ENCODE results near the gene SLC49A4.

Gene SLC49A4

DNA sequence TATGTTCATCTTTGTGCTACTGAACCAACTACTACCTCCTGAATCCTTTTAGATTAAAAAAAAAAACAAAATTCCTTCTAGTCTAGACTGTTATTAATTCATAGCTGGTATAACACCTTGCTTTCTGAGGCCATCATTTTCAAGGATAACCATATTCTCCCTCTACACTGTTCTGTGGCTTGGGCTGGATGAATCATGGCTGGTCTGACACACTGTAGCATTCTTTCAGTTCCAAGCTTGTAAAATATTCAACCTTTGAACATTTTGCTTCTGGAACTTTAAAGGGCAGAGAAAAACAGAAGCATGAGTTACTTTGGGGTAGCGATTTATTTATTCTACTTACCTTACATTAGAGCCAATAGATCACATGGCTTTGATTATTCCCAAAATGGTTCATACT, 8.8 kb upstream of the SLC49A4 start:
- Histone ChIP-seq H3K4me1 (ENCODE audit: control insufficient read depth, insufficient read depth, low read length) (no peaks in the 10 kb centered on the region), H3K36me3 (ENCODE audit: control insufficient read depth in 2 of 2, insufficient read depth in 2 of 2, low read length in 2 of 2) (no peaks in the 10 kb centered on the region), H3K9ac (ENCODE audit: low read length in 2 of 2) (no peak overlapping the region), H3K27ac (ENCODE audit: low read length) (no peak overlapping the region), H3K27me3 (ENCODE audit: control insufficient read depth in 1 of 2, insufficient read depth in 2 of 2, low read length in 2 of 2) (no peaks in the 10 kb centered on the region), H3K4me3 (ENCODE audit: low read length in 2 of 2) (no peak overlapping the region), H3K9me3 (ENCODE audit: control insufficient read depth in 2 of 2, low read length in 2 of 2) (no peaks in the 10 kb centered on the region)

DNA sequence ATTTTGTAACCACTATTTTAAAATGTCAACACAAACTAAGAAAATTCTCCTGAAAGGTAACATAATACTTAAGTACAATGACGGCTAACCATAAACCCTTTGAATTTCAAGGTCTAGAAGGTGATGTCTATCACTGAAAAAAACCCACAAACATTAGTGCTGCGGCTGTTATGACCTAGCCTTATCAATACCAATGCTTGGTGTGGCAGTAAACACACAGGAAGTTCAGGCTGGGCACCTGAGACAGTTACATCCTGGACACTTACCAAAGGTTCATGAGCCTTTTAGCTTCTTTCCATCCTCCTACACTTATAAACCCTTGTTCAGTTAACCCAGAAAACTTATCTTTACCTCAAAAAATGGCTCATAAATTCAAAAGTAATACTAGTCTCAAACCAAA, 7.0 kb upstream of the SLC49A4 start:
- no peak overlapping the region for H3K27ac ChIP-seq (ENCODE audit: low read length)
- peaks cover under 1% of the 10 kb centered on the region for H3K4me1 ChIP-seq (ENCODE audit: control insufficient read depth, insufficient read depth, low read length)
- H3K4me3 ChIP-seq (ENCODE audit: low read length in 2 of 2), result no peak overlapping the region
- H3K36me3 ChIP-seq (ENCODE audit: control insufficient read depth in 2 of 2, insufficient read depth in 2 of 2, low read length in 2 of 2), result no peaks in the 10 kb centered on the region
- H3K27me3 ChIP-seq (ENCODE audit: control insufficient read depth in 1 of 2, insufficient read depth in 2 of 2, low read length in 2 of 2), result no peaks in the 10 kb centered on the region
- no peaks in the 10 kb centered on the region for H3K9me3 ChIP-seq (ENCODE audit: control insufficient read depth in 2 of 2, low read length in 2 of 2)
- no peak overlapping the region for H3K9ac ChIP-seq (ENCODE audit: low read length in 2 of 2)

DNA sequence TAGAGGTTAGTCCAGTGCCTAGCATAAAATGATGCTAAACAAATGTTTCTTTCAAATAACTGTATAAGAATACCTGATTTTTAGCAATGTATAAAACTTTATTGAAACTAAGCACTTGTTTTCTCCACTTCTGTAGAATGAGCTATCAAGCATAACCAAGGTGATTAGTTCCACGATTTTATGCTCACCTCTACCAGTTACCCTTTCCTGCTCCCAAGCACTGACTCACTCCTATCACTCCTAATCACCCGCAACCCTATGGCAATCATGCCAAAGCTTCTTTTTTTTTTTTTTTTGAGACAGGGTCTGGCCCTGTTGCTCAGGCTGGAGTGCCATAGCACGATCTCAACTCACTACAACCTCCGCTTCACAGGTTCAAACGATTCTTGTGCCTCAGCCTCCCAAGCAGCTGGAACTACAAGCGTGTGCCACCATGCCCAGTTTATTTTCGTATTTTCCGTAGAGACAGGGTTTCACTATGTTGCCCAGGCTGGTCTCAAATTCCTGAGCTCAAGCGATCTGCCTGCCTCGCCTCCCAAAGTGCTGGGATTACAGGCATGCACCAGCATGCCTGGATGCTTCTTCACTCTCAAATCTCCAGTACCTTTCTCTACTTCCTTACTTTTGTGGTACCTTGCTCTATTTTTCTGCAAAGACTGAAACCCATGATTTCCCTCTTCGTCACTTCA, 5.1 kb upstream of the SLC49A4 start:
- H3K9me3 ChIP-seq (ENCODE audit: control insufficient read depth in 2 of 2, low read length in 2 of 2), result no peaks in the 10 kb centered on the region
- no peak overlapping the region for H3K27ac ChIP-seq (ENCODE audit: low read length)
- H3K9ac ChIP-seq (ENCODE audit: low read length in 2 of 2), result no peak overlapping the region
- H3K27me3 ChIP-seq (ENCODE audit: control insufficient read depth in 1 of 2, insufficient read depth in 2 of 2, low read length in 2 of 2), result no peaks in the 10 kb centered on the region
- H3K36me3 ChIP-seq (ENCODE audit: control insufficient read depth in 2 of 2, insufficient read depth in 2 of 2, low read length in 2 of 2), result no peaks in the 10 kb centered on the region
- H3K4me1 ChIP-seq (ENCODE audit: control insufficient read depth, insufficient read depth, low read length), result peaks cover 5% of the 10 kb centered on the region
- no peak overlapping the region for H3K4me3 ChIP-seq (ENCODE audit: low read length in 2 of 2)

DNA sequence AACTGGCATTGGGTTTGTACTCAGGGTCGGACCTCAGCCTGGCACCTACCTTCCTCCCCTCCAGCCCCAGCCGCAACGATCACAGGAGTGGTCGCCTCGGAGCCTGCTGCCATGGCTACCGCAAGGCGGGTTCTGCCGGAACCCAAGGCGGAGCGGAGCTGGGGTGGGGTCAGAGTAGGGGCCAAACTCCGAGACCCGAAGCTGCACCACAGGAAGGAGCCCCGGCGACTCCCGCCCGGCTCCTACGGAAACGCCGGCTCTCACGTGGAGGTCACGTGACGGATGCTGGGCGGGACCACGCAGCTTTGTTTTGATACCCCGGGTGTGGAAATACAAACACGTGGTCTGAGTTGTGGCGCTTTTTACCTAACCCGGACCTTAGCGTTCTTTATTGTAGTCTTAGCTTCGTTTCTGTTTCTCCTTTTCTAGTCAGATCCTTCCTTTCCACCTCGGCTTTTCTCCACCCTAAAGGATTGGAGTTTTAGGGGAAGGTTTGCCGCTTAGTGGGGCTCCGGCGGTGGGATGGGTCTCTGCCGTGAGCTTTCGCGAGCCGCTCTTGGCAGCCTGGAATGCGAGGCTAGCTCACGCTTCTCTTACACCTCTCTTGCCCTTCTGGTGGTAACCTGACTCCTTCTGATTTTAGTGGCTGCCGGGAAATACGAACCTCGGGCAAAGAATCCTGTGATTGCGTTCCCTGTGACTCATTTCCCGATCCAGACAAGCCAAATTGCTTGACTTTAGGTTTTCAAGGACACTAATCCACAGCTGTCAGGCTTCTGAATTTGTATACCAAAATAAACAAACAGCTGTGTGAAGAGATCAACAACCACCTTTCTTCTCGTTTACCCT, 1.1 kb upstream of the SLC49A4 start, which contains the start of gene HSPBAP1:
Gene HSPBAP1 (minus strand): TSS at position 264 of the 849 bp plus-strand sequence. CDS start 151 bp downstream, at position 113.
- H3K27me3 ChIP-seq (ENCODE audit: control insufficient read depth in 1 of 2, insufficient read depth in 2 of 2, low read length in 2 of 2), result no peaks in the 10 kb centered on the region
- H3K27ac ChIP-seq (ENCODE audit: low read length), result peak within 1 kb of the TSS; percentile 86
- peak within 1 kb of the TSS; percentile 87 to 94 for H3K9ac ChIP-seq (ENCODE audit: low read length in 2 of 2)
- no peaks in the 10 kb centered on the region for H3K36me3 ChIP-seq (ENCODE audit: control insufficient read depth in 2 of 2, insufficient read depth in 2 of 2, low read length in 2 of 2)
- H3K4me3 ChIP-seq (ENCODE audit: low read length in 2 of 2), result peak within 1 kb of the TSS; percentile 92 to 94
- H3K4me1 ChIP-seq (ENCODE audit: control insufficient read depth, insufficient read depth, low read length), result peaks cover 13% of the 10 kb centered on the region
- H3K9me3 ChIP-seq (ENCODE audit: control insufficient read depth in 2 of 2, low read length in 2 of 2), result no peaks in the 10 kb centered on the region

DNA sequence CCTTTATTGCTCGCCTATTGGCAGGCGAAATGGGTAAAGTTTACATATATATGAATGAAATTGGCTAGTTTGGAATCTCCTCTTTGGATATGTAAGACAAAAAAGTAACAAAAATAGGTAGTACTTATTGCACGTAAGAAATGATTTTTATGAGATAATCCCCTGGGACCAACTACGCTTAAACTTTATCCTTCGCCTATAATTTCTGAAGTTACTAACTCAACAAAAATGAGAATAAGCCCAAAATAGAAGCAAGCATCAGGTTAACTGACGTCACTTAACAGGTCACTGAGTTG, 438 bp upstream of the SLC49A4 start:
- Histone ChIP-seq H3K36me3 (ENCODE audit: control insufficient read depth in 2 of 2, insufficient read depth in 2 of 2, low read length in 2 of 2) (no peaks in the 10 kb centered on the region), H3K27ac (ENCODE audit: low read length) (peak overlapping the region; percentile 86), H3K9ac (ENCODE audit: low read length in 2 of 2) (peak overlapping the region; percentile 87 to 94), H3K9me3 (ENCODE audit: control insufficient read depth in 2 of 2, low read length in 2 of 2) (no peaks in the 10 kb centered on the region), H3K27me3 (ENCODE audit: control insufficient read depth in 1 of 2, insufficient read depth in 2 of 2, low read length in 2 of 2) (no peaks in the 10 kb centered on the region), H3K4me1 (ENCODE audit: control insufficient read depth, insufficient read depth, low read length) (peaks cover 13% of the 10 kb centered on the region), H3K4me3 (ENCODE audit: low read length in 2 of 2) (peak overlapping the region; percentile 92 to 94)

DNA sequence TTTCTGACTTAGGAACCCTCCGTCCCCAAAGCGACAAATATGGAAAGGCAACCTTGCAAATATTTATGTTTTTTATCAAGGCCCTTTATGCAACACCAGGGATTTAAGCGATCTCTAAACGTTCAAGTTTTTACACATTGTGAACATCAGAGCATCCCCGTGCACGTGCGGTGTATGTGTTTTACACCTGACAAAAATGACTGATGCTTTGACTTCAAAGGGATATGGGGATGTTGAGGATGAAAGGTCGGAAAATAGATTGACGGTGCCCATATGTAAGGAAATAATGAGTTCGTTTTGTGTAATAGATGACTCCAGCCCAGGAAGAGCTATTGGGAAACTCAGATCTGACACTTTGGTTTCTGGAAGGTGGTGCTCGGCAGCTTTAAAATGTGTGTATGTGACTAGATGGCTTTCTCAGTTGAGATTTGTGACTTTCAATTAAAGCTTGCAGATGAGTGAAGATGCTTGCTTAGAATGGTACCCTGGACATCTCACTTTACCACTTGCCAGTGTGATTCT, 866 bp downstream of the SLC49A4 start:
- no peaks in the 10 kb centered on the region for H3K27me3 ChIP-seq (ENCODE audit: control insufficient read depth in 1 of 2, insufficient read depth in 2 of 2, low read length in 2 of 2)
- H3K4me1 ChIP-seq (ENCODE audit: control insufficient read depth, insufficient read depth, low read length), result peaks cover 13% of the 10 kb centered on the region
- no peaks in the 10 kb centered on the region for H3K9me3 ChIP-seq (ENCODE audit: control insufficient read depth in 2 of 2, low read length in 2 of 2)
- H3K9ac ChIP-seq (ENCODE audit: low read length in 2 of 2), result peak overlapping the region; percentile 87 to 94
- H3K27ac ChIP-seq (ENCODE audit: low read length), result peak overlapping the region; percentile 86
- peak overlapping the region; percentile 92 to 94 for H3K4me3 ChIP-seq (ENCODE audit: low read length in 2 of 2)
- H3K36me3 ChIP-seq (ENCODE audit: control insufficient read depth in 2 of 2, insufficient read depth in 2 of 2, low read length in 2 of 2), result no peaks in the 10 kb centered on the region

DNA sequence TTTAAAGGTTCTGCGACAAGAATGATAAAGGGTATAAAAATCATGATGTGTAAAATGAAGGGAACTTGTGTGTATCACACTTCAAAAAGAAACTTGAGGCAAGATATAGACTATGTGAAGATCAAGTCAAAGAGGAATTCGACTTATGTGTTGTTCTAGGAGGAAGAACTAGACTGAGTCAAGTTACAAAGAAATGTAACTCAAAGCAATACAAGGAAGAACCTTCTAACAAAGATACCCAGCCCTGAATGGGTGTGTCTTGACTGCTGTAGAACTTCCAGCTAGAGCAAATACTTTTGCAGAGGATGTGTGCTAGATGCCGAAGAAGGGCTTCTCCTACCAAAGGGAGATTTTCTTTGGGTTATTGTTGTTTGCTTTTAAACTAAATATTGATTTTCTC, 2.4 kb downstream of the SLC49A4 start:
- Histone ChIP-seq H3K27me3 (ENCODE audit: control insufficient read depth in 1 of 2, insufficient read depth in 2 of 2, low read length in 2 of 2) (no peaks in the 10 kb centered on the region), H3K36me3 (ENCODE audit: control insufficient read depth in 2 of 2, insufficient read depth in 2 of 2, low read length in 2 of 2) (no peaks in the 10 kb centered on the region), H3K9me3 (ENCODE audit: control insufficient read depth in 2 of 2, low read length in 2 of 2) (no peaks in the 10 kb centered on the region), H3K27ac (ENCODE audit: low read length) (no peak overlapping the region), H3K4me1 (ENCODE audit: control insufficient read depth, insufficient read depth, low read length) (peaks cover 13% of the 10 kb centered on the region), H3K4me3 (ENCODE audit: low read length in 2 of 2) (no peak overlapping the region), H3K9ac (ENCODE audit: low read length in 2 of 2) (no peak overlapping the region)

DNA sequence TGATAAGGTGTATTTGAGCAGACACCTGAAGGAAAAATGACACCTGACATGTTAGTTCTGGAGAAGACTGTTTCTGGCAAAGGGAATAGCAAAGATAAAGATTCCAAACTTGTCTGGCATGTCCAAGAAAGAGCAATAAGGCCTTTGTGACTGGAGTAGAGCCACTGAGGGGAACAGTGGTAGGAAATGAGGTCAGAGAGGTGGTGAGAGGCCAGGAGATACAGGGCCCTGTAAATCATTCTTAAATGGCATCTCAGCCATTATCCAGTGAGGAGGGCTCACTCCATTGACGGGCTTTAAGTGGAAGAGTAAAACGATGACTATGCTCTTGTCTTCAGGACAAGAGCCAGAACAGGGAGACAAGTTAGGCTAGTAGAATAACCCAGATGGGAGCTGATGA, 4.5 kb downstream of the SLC49A4 start:
- Histone ChIP-seq H3K4me1 (ENCODE audit: control insufficient read depth, insufficient read depth, low read length) (peaks cover 8% of the 10 kb centered on the region), H3K27me3 (ENCODE audit: control insufficient read depth in 1 of 2, insufficient read depth in 2 of 2, low read length in 2 of 2) (no peaks in the 10 kb centered on the region), H3K27ac (ENCODE audit: low read length) (no peak overlapping the region), H3K9me3 (ENCODE audit: control insufficient read depth in 2 of 2, low read length in 2 of 2) (no peaks in the 10 kb centered on the region), H3K36me3 (ENCODE audit: control insufficient read depth in 2 of 2, insufficient read depth in 2 of 2, low read length in 2 of 2) (peaks cover 0 to 2% of the 10 kb centered on the region in 2 donors), H3K9ac (ENCODE audit: low read length in 2 of 2) (no peak overlapping the region), H3K4me3 (ENCODE audit: low read length in 2 of 2) (no peak overlapping the region)

DNA sequence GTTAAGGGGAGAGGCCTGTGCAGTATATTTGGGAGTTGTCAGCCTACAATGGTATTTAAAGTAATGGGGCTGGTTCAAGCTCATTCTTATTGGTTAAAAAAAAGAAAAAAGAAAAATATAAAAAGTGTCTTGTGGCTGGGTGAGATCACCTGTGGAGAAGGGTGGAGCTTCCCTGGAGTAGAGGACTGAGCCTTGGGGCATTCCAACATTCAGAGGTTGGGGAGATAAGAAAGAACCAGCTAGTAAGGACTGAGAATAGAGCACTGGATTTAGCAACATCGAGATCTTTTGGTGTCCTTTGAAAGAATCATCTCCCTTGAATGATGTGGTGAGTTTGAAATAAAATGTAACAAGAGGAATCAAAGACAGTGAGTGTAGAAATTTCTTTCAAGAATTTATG, 5.2 kb downstream of the SLC49A4 start:
- Histone ChIP-seq H3K27me3 (ENCODE audit: control insufficient read depth in 1 of 2, insufficient read depth in 2 of 2, low read length in 2 of 2) (no peaks in the 10 kb centered on the region), H3K9me3 (ENCODE audit: control insufficient read depth in 2 of 2, low read length in 2 of 2) (no peaks in the 10 kb centered on the region), H3K4me3 (ENCODE audit: low read length in 2 of 2) (no peak overlapping the region), H3K4me1 (ENCODE audit: control insufficient read depth, insufficient read depth, low read length) (peaks cover 6% of the 10 kb centered on the region), H3K9ac (ENCODE audit: low read length in 2 of 2) (no peak overlapping the region), H3K27ac (ENCODE audit: low read length) (no peak overlapping the region), H3K36me3 (ENCODE audit: control insufficient read depth in 2 of 2, insufficient read depth in 2 of 2, low read length in 2 of 2) (peaks cover 0 to 2% of the 10 kb centered on the region in 2 donors)

DNA sequence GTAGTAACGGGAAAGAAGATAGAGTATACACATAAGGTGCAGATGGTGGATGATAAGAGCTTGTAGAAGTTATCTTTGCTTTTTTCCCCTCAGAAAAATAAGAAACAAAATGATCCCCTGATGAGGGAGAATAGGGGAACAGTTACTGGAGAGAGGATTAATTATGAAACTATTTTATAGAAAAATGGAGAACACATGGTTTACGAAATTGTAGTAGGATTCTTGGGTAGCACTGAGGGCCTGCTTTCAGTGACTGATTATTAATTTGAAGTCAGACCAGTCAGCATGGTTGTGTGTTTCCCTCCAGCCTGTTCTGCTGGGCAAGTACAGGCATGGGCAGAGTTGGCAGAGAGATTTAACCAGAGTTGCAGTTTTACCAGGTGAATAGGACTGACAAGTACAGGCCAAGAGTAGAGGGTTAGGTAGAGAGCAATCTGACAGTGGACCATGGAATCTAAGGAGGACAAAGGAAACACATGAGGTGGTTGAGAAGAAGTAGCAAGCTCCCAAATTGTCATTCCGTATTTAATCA, 5.9 kb downstream of the SLC49A4 start:
- H3K4me3 ChIP-seq (ENCODE audit: low read length in 2 of 2), result no peak overlapping the region
- peaks cover 5% of the 10 kb centered on the region for H3K4me1 ChIP-seq (ENCODE audit: control insufficient read depth, insufficient read depth, low read length)
- H3K9ac ChIP-seq (ENCODE audit: low read length in 2 of 2), result no peak overlapping the region
- H3K9me3 ChIP-seq (ENCODE audit: control insufficient read depth in 2 of 2, low read length in 2 of 2), result no peaks in the 10 kb centered on the region
- H3K27ac ChIP-seq (ENCODE audit: low read length), result no peak overlapping the region
- peaks cover 0 to 2% of the 10 kb centered on the region in 2 donors for H3K36me3 ChIP-seq (ENCODE audit: control insufficient read depth in 2 of 2, insufficient read depth in 2 of 2, low read length in 2 of 2)
- H3K27me3 ChIP-seq (ENCODE audit: control insufficient read depth in 1 of 2, insufficient read depth in 2 of 2, low read length in 2 of 2), result no peaks in the 10 kb centered on the region
